ENCODE data around the gene TTLL11. TPM values are rescaled to one million over a fixed set of nuclear protein-coding genes. Genes with fewer than 3 reads are reported as not detected.

TTLL11 gene
- polyA plus RNA-seq, 1 donor: 5.0 TPM

Other genes starting within 250 kb of the TTLL11 start
- gene NDUFA8, start 66.5 kb upstream of the TTLL11 start, polyA plus RNA-seq: 62.9 TPM
- gene MORN5, start 66.6 kb upstream of the TTLL11 start, polyA plus RNA-seq: 2.2 TPM
- gene LHX6, start 135.6 kb upstream of the TTLL11 start, polyA plus RNA-seq: 1.1 TPM
- 16.2 TPM for gene RBM18, start 171.5 kb upstream of the TTLL11 start, polyA plus RNA-seq
- gene MRRF, start 171.6 kb upstream of the TTLL11 start, polyA plus RNA-seq: 59.7 TPM

All from large intestine (tissue), 1 donor.